ENCODE data around the gene ZSCAN20.

Gene ZSCAN20

GRCh38 chr1:33537885-33538284 lies 65.4 kb downstream of the ZSCAN20 start:
- DNase-seq: no peak

- DNase-seq: no peak
Measured at GRCh38 chr1:33541966-33542365, 69.5 kb downstream of the ZSCAN20 start.

Data from eye (tissue), 1 donor.